Activated T-helper 9 cell treated with anti-CD3 and anti-CD28 coated beads, Interleukin-2, amount 50 U/mL, for 16 hours (primary cell): ENCODE measurements around the gene ZSCAN5C.
"Not testable (repeated sequence)": the region's sequence is repeated elsewhere in the genome, so short reads cannot be mapped to it uniquely, and the experiment has no call there.

ENCODE experiments used
- DNase-seq: peaks from one replicate; pipeline ENCODE4 v3.0.0-alpha.2; 2020; ENCODE audit warnings: low read depth

The ZSCAN5C gene

GRCh38 chr19:56201973-56202372, at the start of gene ZSCAN5C:
Gene ZSCAN5C (plus strand): TSS chr19:56202273. CDS start chr19:56205914, 3,641 bp downstream.
- DNase-seq: no peak

- no peak for DNase-seq
Measured at GRCh38 chr19:56152644-56153043, 49.4 kb upstream of the ZSCAN5C start.

- DNase-seq: no peak
Measured at GRCh38 chr19:56153507-56153906, 48.6 kb upstream of the ZSCAN5C start.

- DNase-seq: no peak
Measured at GRCh38 chr19:56155124-56155687, 46.9 kb upstream of the ZSCAN5C start.

GRCh38 chr19:56156768-56157167, 45.3 kb upstream of the ZSCAN5C start:
- no peak for DNase-seq

GRCh38 chr19:56158170-56158757, 43.8 kb upstream of the ZSCAN5C start:
- no peak for DNase-seq

- DNase-seq: no peak
Measured at GRCh38 chr19:56159009-56159559, 43.0 kb upstream of the ZSCAN5C start.

GRCh38 chr19:56159622-56160271, 42.3 kb upstream of the ZSCAN5C start:
- no peak for DNase-seq

GRCh38 chr19:56161534-56161933, 40.5 kb upstream of the ZSCAN5C start:
- no peak for DNase-seq

GRCh38 chr19:56162258-56162657, 39.8 kb upstream of the ZSCAN5C start:
- no peak for DNase-seq

- no peak for DNase-seq
Measured at GRCh38 chr19:56163097-56163496, 39.0 kb upstream of the ZSCAN5C start.

- no peak for DNase-seq
Measured at GRCh38 chr19:56167064-56167578, 35.0 kb upstream of the ZSCAN5C start.

- no peak for DNase-seq
Measured at GRCh38 chr19:56170261-56170660, 31.8 kb upstream of the ZSCAN5C start.

GRCh38 chr19:56174086-56174485, 28.0 kb upstream of the ZSCAN5C start:
- no peak for DNase-seq

GRCh38 chr19:56174550-56174949, 27.5 kb upstream of the ZSCAN5C start:
- no peak for DNase-seq

- not testable (repeated sequence) for DNase-seq
Measured at GRCh38 chr19:56175861-56176307, 26.2 kb upstream of the ZSCAN5C start, which contains the start of gene GALP. Gene GALP (plus strand): TSS chr19:56176008. CDS start chr19:56177109, 1,101 bp downstream.

GRCh38 chr19:56176310-56176709, 25.8 kb upstream of the ZSCAN5C start:
- DNase-seq: not testable (repeated sequence)

GRCh38 chr19:56176881-56177280, 25.2 kb upstream of the ZSCAN5C start:
- DNase-seq: no peak

GRCh38 chr19:56177564-56178243, 24.4 kb upstream of the ZSCAN5C start:
- no peak for DNase-seq

GRCh38 chr19:56189785-56190184, 12.3 kb upstream of the ZSCAN5C start:
- no peak for DNase-seq

- DNase-seq: no peak
Measured at GRCh38 chr19:56191115-56191514, 11.0 kb upstream of the ZSCAN5C start.

- no peak for DNase-seq
Measured at GRCh38 chr19:56191711-56192110, 10.4 kb upstream of the ZSCAN5C start.
